ENCODE results near the gene ZBTB8OS.

- TF ChIP-seq CTCF (IDR thresholded peaks at IDR 0.05; ENCODE audit: control extremely low read depth in 1 of 3, insufficient read depth in 1 of 3, low read depth in 1 of 3, low read length in 3 of 3) (no peak), POLR2A (IDR thresholded peaks at IDR 0.05; ENCODE audit: control extremely low read depth in 1 of 2, low read depth in 2 of 2, low read length in 2 of 2) (no peak), GABPA (IDR thresholded peaks at IDR 0.05; ENCODE audit: borderline replicate concordance, insufficient read depth, low read length) (no peak)
Observed at GRCh38 chr1:32639489-32640075, 10.8 kb downstream of the ZBTB8OS start.

All from H1 (cell line).